Mesenteric fat pad (tissue), 1 donor: ENCODE data around the gene HDAC8. TPM values are rescaled to one million over a fixed set of nuclear protein-coding genes. Genes with fewer than 3 reads are reported as not detected.

ENCODE experiments used
- DNase-seq: peaks from one replicate; pipeline ENCODE4 v3.0.0-alpha.2; 2020; ENCODE audit warnings: low spot score
- total RNA-seq: library from RNA; stranded (reverse); fragmentation: NEBNext Ultra II Directional; extraction: Animal tissue kit (Norgen Biotek cat#: 25700); gene quantifications from one replicate; pipeline ENCODE4 v1.2.1, GENCODE V29; 2021
- donor health status: DM: yes; HTN: yes; CAD: no.

The HDAC8 gene
- total RNA-seq, 1 donor from 2014 or later = 32.9 TPM

- no peak for DNase-seq
Measured at GRCh38 chrX:72382202-72382595, 190.4 kb downstream of the HDAC8 start.

GRCh38 chrX:72381439-72382201 lies 191.0 kb downstream of the HDAC8 start:
- DNase-seq = no peak

DNA sequence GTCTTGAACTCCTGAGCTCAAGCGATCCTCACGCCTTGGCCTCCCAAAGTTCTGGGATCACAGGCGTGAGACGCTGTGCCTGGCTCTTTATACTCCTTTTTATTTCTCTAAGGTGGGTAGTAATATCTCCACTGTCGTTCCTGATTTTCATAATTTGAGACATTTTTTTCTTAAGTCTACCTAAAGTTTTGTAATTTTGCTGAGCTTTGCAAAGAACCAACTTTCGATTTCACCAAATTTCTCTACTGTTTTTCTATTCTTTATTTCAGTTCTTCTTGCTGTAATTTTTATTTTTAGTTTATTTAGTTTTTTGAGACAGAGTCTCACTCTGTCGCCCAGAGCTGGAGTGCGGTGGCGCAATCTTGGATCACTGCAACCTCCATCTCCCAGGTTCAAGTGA lies 196.5 kb downstream of the HDAC8 start:
- DNase-seq = no peak

DNA sequence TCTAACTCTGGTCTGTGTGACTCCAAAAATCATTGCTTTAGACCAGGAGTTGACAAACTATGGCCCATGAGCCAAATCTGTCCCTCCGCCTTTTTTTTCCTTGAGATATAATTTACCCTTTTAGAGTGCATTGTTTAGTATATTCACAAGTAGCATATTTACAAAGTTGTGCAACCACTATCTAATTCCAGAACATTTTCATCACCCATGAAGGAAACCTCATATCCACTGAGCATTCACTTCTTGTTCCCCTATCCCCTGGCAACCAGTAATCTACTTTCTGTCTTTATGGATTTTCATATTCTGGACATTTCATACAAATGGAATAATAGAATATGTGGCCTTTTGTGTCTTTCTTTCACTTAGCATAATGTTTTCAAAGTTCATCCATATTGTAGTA lies 199.5 kb downstream of the HDAC8 start:
- no peak for DNase-seq

GRCh38 chrX:72372735-72373134 lies 199.9 kb downstream of the HDAC8 start:
- no peak for DNase-seq

- DNase-seq = no peak
Measured at GRCh38 chrX:72371405-72371804, 201.2 kb downstream of the HDAC8 start.

- no peak for DNase-seq
Measured at GRCh38 chrX:72368796-72369195, 203.8 kb downstream of the HDAC8 start.

GRCh38 chrX:72367516-72367915 lies 205.1 kb downstream of the HDAC8 start:
- DNase-seq = no peak

GRCh38 chrX:72366701-72367454 lies 205.8 kb downstream of the HDAC8 start:
- DNase-seq = no peak

DNA sequence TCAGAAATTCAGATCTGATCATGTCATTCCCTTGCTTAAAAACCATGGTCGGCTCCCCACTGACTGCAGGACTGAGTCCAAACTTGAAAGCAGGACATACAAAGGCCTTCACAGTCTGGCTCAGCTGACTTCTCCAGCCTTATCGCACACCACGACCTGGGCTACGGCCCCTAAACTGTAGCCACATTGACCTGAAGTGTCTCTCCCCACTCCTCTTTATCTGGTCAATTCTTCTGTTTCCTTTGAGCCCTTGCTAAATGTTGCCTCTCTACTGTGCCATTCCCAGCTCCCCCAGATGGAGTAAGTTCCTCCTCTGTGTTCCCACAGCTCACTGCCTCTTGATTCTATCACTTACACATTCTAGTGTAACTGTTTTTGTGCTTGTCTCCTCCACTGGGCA lies 206.5 kb downstream of the HDAC8 start:
- no peak for DNase-seq

GRCh38 chrX:72365126-72365525 lies 207.5 kb downstream of the HDAC8 start:
- DNase-seq = no peak

GRCh38 chrX:72360326-72360725 lies 212.3 kb downstream of the HDAC8 start:
- no peak for DNase-seq

DNA sequence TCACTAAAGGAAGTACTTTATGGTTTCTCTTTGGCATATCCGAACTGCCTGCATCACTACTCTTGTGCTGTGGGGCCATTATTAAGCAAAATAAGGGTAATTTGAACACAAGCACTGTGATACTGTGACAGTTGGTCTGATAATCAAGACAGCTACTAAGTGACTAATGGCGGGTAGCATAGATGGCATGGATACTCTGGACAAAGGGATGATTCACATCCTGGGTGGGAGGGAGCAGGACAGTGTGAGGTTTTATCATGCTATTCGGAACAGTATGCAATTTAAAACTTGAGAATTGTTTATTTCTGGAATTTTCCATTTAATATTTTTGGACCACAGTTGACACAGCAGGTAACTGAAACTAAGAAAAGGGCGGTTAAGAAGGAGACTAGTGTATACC lies 214.3 kb downstream of the HDAC8 start:
- DNase-seq = no peak

DNA sequence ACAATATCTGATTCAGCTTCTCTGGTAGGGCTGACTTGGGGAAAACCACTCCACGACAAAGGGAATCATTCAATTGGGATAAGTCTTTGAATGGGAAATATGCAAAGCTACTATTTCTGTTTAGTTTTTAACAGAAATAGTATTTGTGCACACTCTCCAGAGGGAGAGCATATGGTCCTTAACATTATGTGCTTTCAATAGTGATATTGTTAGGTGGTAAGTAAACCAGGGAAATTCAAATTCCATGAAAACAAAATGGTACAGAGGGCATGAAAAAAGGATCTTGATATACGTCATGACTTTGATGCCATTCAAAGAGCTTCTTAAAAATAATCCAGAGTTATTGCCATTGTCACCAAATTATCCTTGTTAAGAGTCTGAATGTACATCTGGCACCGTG lies 219.9 kb downstream of the HDAC8 start:
- DNase-seq = no peak

- no peak for DNase-seq
Measured at GRCh38 chrX:72351606-72352334, 220.9 kb downstream of the HDAC8 start.

- DNase-seq = no peak
Measured at GRCh38 chrX:72349190-72349589, 223.5 kb downstream of the HDAC8 start.

- no peak for DNase-seq
Measured at GRCh38 chrX:72348247-72348979, 224.2 kb downstream of the HDAC8 start.

DNA sequence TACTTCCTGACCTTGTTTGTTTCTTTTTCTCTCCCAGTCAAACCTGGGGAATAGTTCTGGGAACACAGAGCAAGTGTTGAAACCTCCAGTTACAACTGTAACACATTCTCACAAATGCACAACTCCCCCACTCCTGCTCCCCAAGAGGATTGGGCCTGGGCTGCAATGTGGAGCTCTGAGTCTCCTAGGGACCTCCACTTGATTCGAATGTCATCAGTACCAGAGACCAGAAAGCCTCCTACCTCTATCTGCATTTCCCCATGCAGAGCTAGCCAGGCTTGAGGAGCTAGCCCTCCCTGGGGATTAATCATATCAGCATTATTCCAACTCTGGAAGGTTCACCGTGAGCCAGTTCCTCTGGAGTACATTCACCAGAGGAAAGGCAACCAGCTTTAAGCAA lies 225.3 kb downstream of the HDAC8 start:
- no peak for DNase-seq

DNA sequence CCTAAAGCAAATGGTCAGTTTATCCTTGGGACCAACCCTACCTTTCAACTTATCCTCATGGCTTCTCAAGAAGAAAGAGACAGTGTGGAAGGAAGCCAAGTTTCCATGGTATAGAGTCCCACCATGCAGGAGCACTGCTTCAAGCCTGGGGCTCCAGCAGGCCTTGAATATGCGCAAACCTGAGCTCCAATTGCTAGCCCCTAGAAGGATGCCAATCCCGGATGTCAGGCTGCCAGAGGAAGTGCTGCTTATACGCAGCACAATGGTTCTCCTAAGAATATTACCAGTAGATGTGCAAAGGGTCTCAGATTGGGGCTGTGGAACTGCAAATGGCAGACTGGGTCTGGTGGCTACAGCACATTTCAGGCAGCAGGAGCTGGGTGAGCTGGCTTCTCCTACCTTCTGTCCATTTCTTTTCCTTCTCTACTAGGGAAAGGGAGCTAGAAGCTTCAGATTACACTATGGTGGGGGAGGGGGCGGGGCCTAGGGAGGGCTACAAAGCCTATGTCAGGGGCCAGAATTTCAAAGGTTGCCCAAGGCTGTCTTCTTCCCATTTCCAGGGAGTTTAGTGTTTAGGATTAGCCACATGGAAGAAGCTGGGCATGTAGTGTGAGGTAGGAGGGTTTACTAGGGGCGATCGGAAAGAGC lies 226.2 kb downstream of the HDAC8 start:
- DNase-seq = no peak

GRCh38 chrX:72340626-72341025 lies 232.0 kb downstream of the HDAC8 start:
- DNase-seq = no peak

GRCh38 chrX:72340041-72340440 lies 232.6 kb downstream of the HDAC8 start:
- DNase-seq = no peak
